IMR-90 (cell line): ENCODE measurements around the gene VAT1L. TPM values are rescaled to one million over a fixed set of nuclear protein-coding genes. Genes with fewer than 3 reads are reported as not detected.

Source experiments
- ATAC-seq: fragments of 200-7000 bp; cut with Tn5 transposase; 2 replicates; pipeline ENCODE4 v1.9.1; 2020; ENCODE audit warnings: low read depth, mild to moderate bottlenecking, moderate library complexity
- BruUV-seq: library from RNA; stranded (reverse); fragments of 400-500 nt; replicated peaks from 2 replicates; lab custom pipeline; 2021; lab: Mats Ljungman, UMichigan
- CTCF ChIA-PET: fragments of 300-600 bp; formaldehyde crosslinking; extraction: SDS; loops from one replicate; lab custom pipeline; 2021; ENCODE audit warnings: antibody characterized with exemption; lab: Yijun Ruan, JAX
- POLR2A ChIA-PET: fragments of 300-600 bp; sonication (Branson Sonifier 250); formaldehyde crosslinking; loops from one replicate; lab custom pipeline; 2022; ENCODE audit warnings: antibody characterized with exemption; ENCODE audit not compliant: unreplicated experiment; lab: Charles Lee
- DNase-seq: peaks from one replicate; pipeline ENCODE4 v3.0.0; 2013
- H2AFZ ChIP-seq: replicated peaks from 2 replicates; pipeline ENCODE3; 2013; ENCODE audit warnings: low read length, mild to moderate bottlenecking; ENCODE audit not compliant: poor library complexity
- H2AK5ac ChIP-seq: 2 replicates; pipeline ENCODE4 v1.6.1; 2013; ENCODE audit warnings: low read depth, low read length, inconsistent platforms
- H2AK9ac ChIP-seq: replicated peaks from 2 replicates; pipeline ENCODE3; 2013; ENCODE audit warnings: mild to moderate bottlenecking, low read depth, low read length, moderate library complexity; ENCODE audit not compliant: poor library complexity
- H2BK120ac ChIP-seq: 2 replicates; pipeline ENCODE4 v1.6.1; 2013; ENCODE audit warnings: low read depth, low read length, inconsistent platforms
- H2BK15ac ChIP-seq: 3 replicates; pipeline ENCODE4 v1.6.1; 2013; ENCODE audit warnings: low read depth, low read length, inconsistent platforms
- H2BK20ac ChIP-seq: 2 replicates; pipeline ENCODE4 v1.6.1; 2013; ENCODE audit warnings: low read depth, mild to moderate bottlenecking, inconsistent platforms, low read length, moderate library complexity
- H2BK5ac ChIP-seq: 2 replicates; pipeline ENCODE4 v1.6.1; 2013; ENCODE audit warnings: mild to moderate bottlenecking, low read depth, low read length, inconsistent platforms; ENCODE audit not compliant: poor library complexity, severe bottlenecking
- H3K14ac ChIP-seq: replicated peaks from 2 replicates; pipeline ENCODE4 v1.6.1; 2013; ENCODE audit warnings: low read depth, low read length, inconsistent platforms
- H3K18ac ChIP-seq: 2 replicates; pipeline ENCODE4 v1.6.1; 2013; ENCODE audit warnings: low read depth, low read length, control low read depth
- H3K23ac ChIP-seq: 2 replicates; pipeline ENCODE4 v1.6.1; 2013; ENCODE audit warnings: low read depth, low read length, inconsistent platforms
- H3K27ac ChIP-seq: 2 replicates; pipeline ENCODE4 v1.5.1; 2013; ENCODE audit warnings: mild to moderate bottlenecking, control low read depth, low read length; ENCODE audit not compliant: insufficient read depth
- H3K27me3 ChIP-seq: 2 replicates; pipeline ENCODE4 v1.6.1; 2013; ENCODE audit warnings: low read length; ENCODE audit not compliant: control insufficient read depth, insufficient read depth
- H3K36me3 ChIP-seq: 2 replicates; pipeline ENCODE4 v1.6.1; 2013; ENCODE audit warnings: low read length, mixed read lengths; ENCODE audit not compliant: control insufficient read depth, insufficient read depth
- H3K4ac ChIP-seq: 2 replicates; pipeline ENCODE4 v1.6.1; 2013; ENCODE audit warnings: low read depth, low read length, inconsistent platforms
- H3K4me1 ChIP-seq: 2 replicates; pipeline ENCODE4 v1.6.1; 2013; ENCODE audit warnings: low read length, mixed read lengths; ENCODE audit not compliant: control insufficient read depth, insufficient read depth
- H3K4me2 ChIP-seq: 2 replicates; pipeline ENCODE4 v1.6.1; 2013; ENCODE audit warnings: low read depth, mild to moderate bottlenecking, control low read depth, low read length, moderate library complexity
- H3K4me3 ChIP-seq: 2 replicates; pipeline ENCODE4 v1.5.1; 2013; ENCODE audit warnings: low read depth, mild to moderate bottlenecking, control low read depth, low read length, moderate library complexity; ENCODE audit not compliant: insufficient read depth
- H3K56ac ChIP-seq: 2 replicates; pipeline ENCODE4 v1.6.1; 2013; ENCODE audit warnings: low read length, inconsistent platforms; ENCODE audit not compliant: insufficient read depth; ENCODE audit errors: extremely low read depth
- H3K79me1 ChIP-seq, 2 experiments: 2 replicates each; pipeline ENCODE4 v1.6.1; 2013; ENCODE audit warnings: low read length in 2 of 2, inconsistent platforms in 1 of 2, low read depth in 1 of 2
- H3K9ac ChIP-seq: 2 replicates; pipeline ENCODE4 v1.6.1; 2013; ENCODE audit warnings: low read depth, low read length, control low read depth
- H3K9me1 ChIP-seq: 2 replicates; pipeline ENCODE4 v1.6.1; 2013; ENCODE audit warnings: low read length, inconsistent platforms; ENCODE audit not compliant: insufficient read depth
- H3K9me3 ChIP-seq: 2 replicates; pipeline ENCODE4 v1.6.1; 2013; ENCODE audit warnings: low read length; ENCODE audit not compliant: control insufficient read depth, insufficient read depth
- H4K20me1 ChIP-seq: 2 replicates; pipeline ENCODE4 v1.6.1; 2013; ENCODE audit warnings: low read length, inconsistent platforms; ENCODE audit not compliant: insufficient read depth
- H4K5ac ChIP-seq: 2 replicates; pipeline ENCODE4 v1.6.1; 2013; ENCODE audit warnings: mild to moderate bottlenecking, low read depth, low read length, control low read depth
- H4K8ac ChIP-seq, 2 experiments: 2 replicates each; pipeline ENCODE4 v1.6.1; 2013; ENCODE audit warnings: low read depth in 2 of 2, low read length in 2 of 2, control low read depth in 1 of 2, inconsistent platforms in 1 of 2
- H4K91ac ChIP-seq: 2 replicates; pipeline ENCODE4 v1.6.1; 2013; ENCODE audit warnings: low read depth, low read length, inconsistent platforms; ENCODE audit not compliant: insufficient read depth
- BHLHE40 ChIP-seq: fragments of 150-350 bp; IDR thresholded peaks from 2 replicates; pipeline ENCODE4 v1.6.1; 2016; ENCODE audit warnings: mild to moderate bottlenecking, low read depth, low read length
- CEBPB ChIP-seq: IDR thresholded peaks from 2 replicates; pipeline ENCODE4 v1.6.1; 2012; ENCODE audit warnings: low read depth, low read length, improper control_type of control experiment
- CHD1 ChIP-seq: IDR thresholded peaks from 2 replicates; pipeline ENCODE4 v1.6.1; 2012; ENCODE audit warnings: low read depth, low read length, improper control_type of control experiment
- FOS ChIP-seq: fragments of 150-350 bp; IDR thresholded peaks from 2 replicates; pipeline ENCODE4 v1.6.1; 2016; ENCODE audit warnings: low read depth, low read length
- MAFK ChIP-seq: IDR thresholded peaks from 2 replicates; pipeline ENCODE4 v1.6.1; 2012; ENCODE audit warnings: low read depth, low read length, improper control_type of control experiment
- MAZ ChIP-seq: IDR thresholded peaks from 2 replicates; pipeline ENCODE4 v1.6.1; 2012; ENCODE audit warnings: low read depth, mild to moderate bottlenecking, low read length, improper control_type of control experiment, moderate library complexity, borderline replicate concordance
- MXI1 ChIP-seq: IDR thresholded peaks from 2 replicates; pipeline ENCODE4 v1.6.1; 2012; ENCODE audit warnings: low read depth, mild to moderate bottlenecking, low read length, moderate library complexity, borderline replicate concordance
- NFE2L2 ChIP-seq: fragments of 150-350 bp; IDR thresholded peaks from 2 replicates; pipeline ENCODE4 v1.6.1; 2016; ENCODE audit warnings: low read depth, mild to moderate bottlenecking, low read length
- POLR2A ChIP-seq: IDR thresholded peaks from 2 replicates; pipeline ENCODE4 v1.6.1; 2012; ENCODE audit warnings: mild to moderate bottlenecking, low read depth, low read length
- RAD21 ChIP-seq: IDR thresholded peaks from 2 replicates; pipeline ENCODE4 v1.6.1; 2012; ENCODE audit warnings: low read length, improper control_type of control experiment
- RCOR1 ChIP-seq: IDR thresholded peaks from 2 replicates; pipeline ENCODE4 v1.6.1; 2012; ENCODE audit warnings: mild to moderate bottlenecking, low read length, improper control_type of control experiment; ENCODE audit not compliant: insufficient replicate concordance
- RFX5 ChIP-seq: IDR thresholded peaks from 2 replicates; pipeline ENCODE4 v1.8.0; 2012; ENCODE audit warnings: low read depth, mild to moderate bottlenecking, low read length, moderate library complexity
- SMC3 ChIP-seq: fragments of 150-350 bp; IDR thresholded peaks from 2 replicates; pipeline ENCODE4 v1.6.1; 2016; ENCODE audit warnings: low read depth, mild to moderate bottlenecking, antibody characterized with exemption, low read length, moderate library complexity
- WGBS, 2 experiments: methylation state at CpG; one replicate each; pipeline versions ENCODE4 v1.1.5 to v1.1.7; 2013; ENCODE audit warnings: missing lambda C conversion rate in 2 of 2; ENCODE audit not compliant: insufficient read length in 1 of 2; ENCODE audit errors: extremely low coverage in 2 of 2; 5-methylcytosine and 5-hydroxymethylcytosine counted together
- dilution Hi-C: fragments of 300-500 bp; cut with HindIII; formaldehyde crosslinking; loops from one replicate; pipeline ENCODE4 v1.14.3; 2018; ENCODE audit warnings: low sequenced_read_pairs; ENCODE audit not compliant: unreplicated experiment
- in situ Hi-C: fragments of 300-500 bp; cut with MboI; formaldehyde crosslinking; loops from 3 replicates; pipeline ENCODE4 v1.14.3; 2019; ENCODE audit warnings: low sequenced_read_pairs, inconsistent platforms, mixed read lengths
- intact Hi-C: fragments of 100-400 bp; cut with micrococcal nuclease; formaldehyde crosslinking; loops from 2 replicates; pipeline ENCODE4 v1.10.0; 2022
- polyA plus RNA-seq, 3 experiments: library from polyadenylated mRNA; depleted of rRNA; stranded (reverse); fragments of >200 nt; gene quantifications; 2 replicates each; pipeline ENCODE4 v1.2.3, GENCODE V29; 2012; ENCODE audit warnings: low replicate concordance in 1 of 3
- total RNA-seq: library from RNA; depleted of rRNA; stranded (reverse); fragments of >200 nt; gene quantifications from 2 replicates; pipeline ENCODE4 v1.2.3, GENCODE V29; 2012
- TF ChIP-seq, protein P1 (sequence below): fragments of 150-350 bp; IDR thresholded peaks from 2 replicates; pipeline ENCODE4 v1.6.1; 2017; ENCODE audit warnings: mild to moderate bottlenecking, antibody characterized with exemption, low read length, low read depth
- TF ChIP-seq, protein P2 (sequence below): conservative IDR thresholded peaks from 2 replicates; pipeline ENCODE4 v1.5.1; 2012; ENCODE audit warnings: mild to moderate bottlenecking, low read depth, low read length, improper control_type of control experiment
- TF ChIP-seq, protein P3 (sequence below): fragments of 150-350 bp; IDR thresholded peaks from 2 replicates; pipeline ENCODE4 v1.6.1; 2016; ENCODE audit warnings: low read depth, mild to moderate bottlenecking, low read length, moderate library complexity, borderline replicate concordance

The VAT1L gene
- total and polyA plus RNA-seq, 2 of the 4 experiments (the other 2 are of a cell fraction): 15.4 to 18.5 TPM

DNA sequence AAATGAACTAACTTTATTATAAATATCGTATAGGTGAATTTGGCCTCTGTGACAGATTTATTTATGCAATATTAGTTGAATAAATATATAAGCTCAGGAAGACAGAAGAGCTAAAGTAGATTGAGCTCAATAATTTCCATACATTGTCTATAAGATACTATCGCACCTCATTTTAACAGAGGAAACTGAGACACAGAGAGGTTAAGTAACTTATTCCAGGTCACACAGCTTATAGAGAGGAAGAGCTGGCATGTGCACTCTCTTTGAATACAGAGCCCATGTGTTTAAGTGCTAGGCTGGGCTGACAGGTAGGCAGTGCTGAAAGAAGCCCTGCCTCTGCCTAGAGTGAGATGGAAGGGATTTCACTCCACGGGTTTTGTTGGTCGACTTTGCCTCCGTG is 48.4 kb downstream of the VAT1L start:
- CTCF ChIA-PET: no interaction called here
- POLR2A ChIA-PET: no interaction called here
- WGBS, 2 experiments: no CpG with 5 or more reads among the region's 5 CpGs

More for the DNA sequence above, 48.4 kb downstream of the VAT1L start:
- Histone ChIP-seq H4K91ac (peak overlapping the region; percentile 43; the same call in 1 of the 2 replicates), H2BK5ac (no peak overlapping the region), H2AFZ (no peak overlapping the region), H3K9me1 (peaks cover 17% of the 10 kb centered on the region), H4K20me1 (no peaks in the 10 kb centered on the region), H2BK20ac (peak overlapping the region; percentile 72), H2AK9ac (no peak overlapping the region), H3K23ac (no peak overlapping the region), H2BK15ac (peak overlapping the region; percentile 43; the same call in 2 of the 3 replicates), H3K14ac (no peak overlapping the region), H2BK120ac (peak overlapping the region; percentile 41; the same call in 1 of the 2 replicates), H4K5ac (no peak overlapping the region), H3K4me1 (peaks cover 23% of the 10 kb centered on the region), H3K27ac (no peak overlapping the region), H3K4ac (peak overlapping the region; percentile 58), H3K36me3 (no peaks in the 10 kb centered on the region), H3K4me2 (no peak overlapping the region), H3K9ac (no peak overlapping the region), H3K27me3 (no peaks in the 10 kb centered on the region), H2AK5ac (peak overlapping the region; percentile 29; the same call in 1 of the 2 replicates), H3K18ac (no peak overlapping the region), H4K8ac (no peak overlapping the region), H3K79me1 (peaks cover 0 to 18% of the 10 kb centered on the region in 2 experiments; a peak in 2 of 4 replicates), H3K9me3 (no peaks in the 10 kb centered on the region), H3K56ac (no peak overlapping the region), H3K4me3 (no peak overlapping the region)
- in situ Hi-C loops: no loop called here
- ATAC-seq: no peak
- dilution Hi-C loops: no loop called here
- TF ChIP-seq, protein P1, sequence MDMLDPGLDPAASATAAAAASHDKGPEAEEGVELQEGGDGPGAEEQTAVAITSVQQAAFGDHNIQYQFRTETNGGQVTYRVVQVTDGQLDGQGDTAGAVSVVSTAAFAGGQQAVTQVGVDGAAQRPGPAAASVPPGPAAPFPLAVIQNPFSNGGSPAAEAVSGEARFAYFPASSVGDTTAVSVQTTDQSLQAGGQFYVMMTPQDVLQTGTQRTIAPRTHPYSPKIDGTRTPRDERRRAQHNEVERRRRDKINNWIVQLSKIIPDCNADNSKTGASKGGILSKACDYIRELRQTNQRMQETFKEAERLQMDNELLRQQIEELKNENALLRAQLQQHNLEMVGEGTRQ: no peak
- TF ChIP-seq RCOR1 (no peak), MAZ (no peak), POLR2A (no peak), CEBPB (no peak), MAFK (no peak), FOS (no peak), CHD1 (no peak), BHLHE40 (no peak), RAD21 (no peak), RFX5 (no peak), SMC3 (no peak), MXI1 (no peak), NFE2L2 (no peak)
- TF ChIP-seq, protein P2, sequence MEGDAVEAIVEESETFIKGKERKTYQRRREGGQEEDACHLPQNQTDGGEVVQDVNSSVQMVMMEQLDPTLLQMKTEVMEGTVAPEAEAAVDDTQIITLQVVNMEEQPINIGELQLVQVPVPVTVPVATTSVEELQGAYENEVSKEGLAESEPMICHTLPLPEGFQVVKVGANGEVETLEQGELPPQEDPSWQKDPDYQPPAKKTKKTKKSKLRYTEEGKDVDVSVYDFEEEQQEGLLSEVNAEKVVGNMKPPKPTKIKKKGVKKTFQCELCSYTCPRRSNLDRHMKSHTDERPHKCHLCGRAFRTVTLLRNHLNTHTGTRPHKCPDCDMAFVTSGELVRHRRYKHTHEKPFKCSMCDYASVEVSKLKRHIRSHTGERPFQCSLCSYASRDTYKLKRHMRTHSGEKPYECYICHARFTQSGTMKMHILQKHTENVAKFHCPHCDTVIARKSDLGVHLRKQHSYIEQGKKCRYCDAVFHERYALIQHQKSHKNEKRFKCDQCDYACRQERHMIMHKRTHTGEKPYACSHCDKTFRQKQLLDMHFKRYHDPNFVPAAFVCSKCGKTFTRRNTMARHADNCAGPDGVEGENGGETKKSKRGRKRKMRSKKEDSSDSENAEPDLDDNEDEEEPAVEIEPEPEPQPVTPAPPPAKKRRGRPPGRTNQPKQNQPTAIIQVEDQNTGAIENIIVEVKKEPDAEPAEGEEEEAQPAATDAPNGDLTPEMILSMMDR: no peak
- TF ChIP-seq, protein P3, sequence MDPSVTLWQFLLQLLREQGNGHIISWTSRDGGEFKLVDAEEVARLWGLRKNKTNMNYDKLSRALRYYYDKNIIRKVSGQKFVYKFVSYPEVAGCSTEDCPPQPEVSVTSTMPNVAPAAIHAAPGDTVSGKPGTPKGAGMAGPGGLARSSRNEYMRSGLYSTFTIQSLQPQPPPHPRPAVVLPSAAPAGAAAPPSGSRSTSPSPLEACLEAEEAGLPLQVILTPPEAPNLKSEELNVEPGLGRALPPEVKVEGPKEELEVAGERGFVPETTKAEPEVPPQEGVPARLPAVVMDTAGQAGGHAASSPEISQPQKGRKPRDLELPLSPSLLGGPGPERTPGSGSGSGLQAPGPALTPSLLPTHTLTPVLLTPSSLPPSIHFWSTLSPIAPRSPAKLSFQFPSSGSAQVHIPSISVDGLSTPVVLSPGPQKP: no peak
- DNase-seq: no peak
- BruUV-seq: no TSS peak
- intact Hi-C loops: no loop called here
